K562 (cell line): ENCODE data around the gene FRAT2. TPM values are rescaled to one million over a fixed set of nuclear protein-coding genes. Genes with fewer than 3 reads are reported as not detected.
A peak's percentile ranks its signal among the peaks of the same experiment; 100 is the strongest.

Experiments
- MYNN ChIP-seq, 2 experiments: sonication (generic); formaldehyde crosslinking in 1 of 2; IDR thresholded peaks; 2 replicates each; pipeline versions ENCODE4 v1.5.0 to v1.6.1; 2016 to 2020; ENCODE audit warnings: antibody characterized with exemption in 1 of 2, missing genetic modification reagents in 1 of 2
- ZFX ChIP-seq: sonication (generic); formaldehyde crosslinking; IDR thresholded peaks from 2 replicates; pipeline ENCODE4 v1.8.0; 2022; ENCODE audit warnings: mild to moderate bottlenecking, missing genetic modification reagents, moderate library complexity
- ZNF124 ChIP-seq: sonication (generic); formaldehyde crosslinking; IDR thresholded peaks from 2 replicates; pipeline ENCODE4 v1.8.1; 2022; ENCODE audit warnings: missing genetic modification reagents
- ZNF75A ChIP-seq: fragments of 450-650 bp; formaldehyde crosslinking; IDR thresholded peaks from 2 replicates; pipeline ENCODE4 v1.4.0; 2020; ENCODE audit warnings: mild to moderate bottlenecking
- ZNF830 ChIP-seq: fragments of 250-450 bp; sonication (Bioruptor Pico); IDR thresholded peaks from 2 replicates; pipeline ENCODE4 v1.5.0; 2021; ENCODE audit warnings: mild to moderate bottlenecking
- polyA plus RNA-seq, 8 experiments: library from polyadenylated mRNA; depleted of rRNA in 4 of 8; stranded (reverse) in 5 of 8; unstranded in 3 of 8; fragments of >200 nt; fragmentation: Nextera tagmentation in 2 of 8; fragmentation: Illumina TruSeq in 1 of 8; extraction: Ambion mirVana in 2 of 8; extraction: Trizol in 1 of 8; gene quantifications; 2 replicates each; pipeline versions ENCODE4 v1.2.1 to v1.2.3, GENCODE V29; 2011 to 2014; ENCODE audit warnings: inconsistent platforms in 1 of 8, missing spikeins in 1 of 8
- total RNA-seq, 7 experiments: library from RNA; depleted of rRNA in 6 of 7; stranded (reverse); fragments of >200 nt in 6 of 7; fragmentation: Illumina TruSeq in 2 of 7; extraction: Trizol in 2 of 7; gene quantifications; 2 replicates each; pipeline versions ENCODE4 v1.2.1 to v1.2.3, GENCODE V29; 2011 to 2021; ENCODE audit warnings: low replicate concordance in 1 of 7
- TF ChIP-seq, protein P1 (sequence below), 2 experiments: fragments of 450-650 bp in 1 of 2; sonication (generic) in 1 of 2; formaldehyde crosslinking in 1 of 2; IDR thresholded peaks; 2 replicates each; pipeline versions ENCODE4 v1.7.1 to v1.9.0; 2016 to 2022; ENCODE audit warnings: inconsistent platforms in 1 of 2, mild to moderate bottlenecking in 1 of 2, missing genetic modification reagents in 1 of 2
- TF ChIP-seq, protein P2 (sequence below): fragments of 450-650 bp; IDR thresholded peaks from 2 replicates; pipeline ENCODE4 v1.7.1; 2018; ENCODE audit warnings: mild to moderate bottlenecking, low read depth; ENCODE audit not compliant: partially characterized antibody
- TF ChIP-seq, protein P3 (sequence below), 2 experiments: fragments of 450-650 bp; IDR thresholded peaks; 2 replicates each; pipeline ENCODE4 v1.6.1; 2016
- TF ChIP-seq, protein P4 (sequence below): IDR thresholded peaks from 2 replicates; pipeline ENCODE4 v1.6.1; 2011; ENCODE audit warnings: borderline replicate concordance, low read depth, mild to moderate bottlenecking, moderate library complexity, low read length; ENCODE audit not compliant: insufficient read depth, poor library complexity, severe bottlenecking

The FRAT2 gene
- total and polyA plus RNA-seq, 9 of the 15 experiments (the other 6 are each of a cell fraction or from before 2014, with no cell fraction given): 4.3 to 31.7 (median 19.5) TPM

DNA sequence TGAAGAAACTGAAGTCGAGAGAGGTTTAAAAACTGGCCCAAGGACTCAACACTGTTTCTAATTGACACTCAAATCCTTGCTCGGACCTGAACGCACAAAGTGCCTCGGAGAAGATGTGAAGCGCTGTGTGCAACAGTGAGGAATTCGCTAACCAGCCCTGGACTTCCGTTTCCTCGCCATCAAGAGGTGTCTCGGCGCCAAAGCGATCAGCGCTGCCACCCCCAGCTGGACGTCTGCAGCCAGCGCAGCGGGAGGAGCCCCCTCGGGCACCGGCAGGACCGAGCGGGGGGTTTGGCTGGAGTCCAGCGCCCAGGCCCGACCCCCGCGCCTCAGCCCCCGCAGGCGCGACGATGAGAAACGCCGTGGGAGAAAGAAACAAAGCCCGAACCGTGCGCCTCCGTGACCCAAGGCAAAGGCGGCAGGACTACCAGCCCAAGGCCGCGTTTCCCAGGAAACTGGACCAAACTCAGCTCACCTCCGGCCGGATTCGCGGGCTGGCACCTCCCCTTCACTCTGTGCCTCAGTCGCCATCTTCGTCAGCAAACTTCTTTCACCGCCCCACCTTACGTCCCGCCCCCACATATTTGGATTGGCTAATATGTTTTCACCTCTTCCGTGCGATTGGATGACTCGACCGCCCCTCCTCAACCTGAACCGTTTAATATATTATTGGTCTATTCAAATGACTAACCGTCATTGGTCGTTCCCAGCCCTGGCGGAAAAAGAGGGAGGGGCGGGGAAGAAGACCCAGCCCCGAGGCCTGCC lies 42.2 kb downstream of the FRAT2 start, which contains the start of gene ARHGAP19 (continued):
- TF ChIP-seq, protein P1, sequence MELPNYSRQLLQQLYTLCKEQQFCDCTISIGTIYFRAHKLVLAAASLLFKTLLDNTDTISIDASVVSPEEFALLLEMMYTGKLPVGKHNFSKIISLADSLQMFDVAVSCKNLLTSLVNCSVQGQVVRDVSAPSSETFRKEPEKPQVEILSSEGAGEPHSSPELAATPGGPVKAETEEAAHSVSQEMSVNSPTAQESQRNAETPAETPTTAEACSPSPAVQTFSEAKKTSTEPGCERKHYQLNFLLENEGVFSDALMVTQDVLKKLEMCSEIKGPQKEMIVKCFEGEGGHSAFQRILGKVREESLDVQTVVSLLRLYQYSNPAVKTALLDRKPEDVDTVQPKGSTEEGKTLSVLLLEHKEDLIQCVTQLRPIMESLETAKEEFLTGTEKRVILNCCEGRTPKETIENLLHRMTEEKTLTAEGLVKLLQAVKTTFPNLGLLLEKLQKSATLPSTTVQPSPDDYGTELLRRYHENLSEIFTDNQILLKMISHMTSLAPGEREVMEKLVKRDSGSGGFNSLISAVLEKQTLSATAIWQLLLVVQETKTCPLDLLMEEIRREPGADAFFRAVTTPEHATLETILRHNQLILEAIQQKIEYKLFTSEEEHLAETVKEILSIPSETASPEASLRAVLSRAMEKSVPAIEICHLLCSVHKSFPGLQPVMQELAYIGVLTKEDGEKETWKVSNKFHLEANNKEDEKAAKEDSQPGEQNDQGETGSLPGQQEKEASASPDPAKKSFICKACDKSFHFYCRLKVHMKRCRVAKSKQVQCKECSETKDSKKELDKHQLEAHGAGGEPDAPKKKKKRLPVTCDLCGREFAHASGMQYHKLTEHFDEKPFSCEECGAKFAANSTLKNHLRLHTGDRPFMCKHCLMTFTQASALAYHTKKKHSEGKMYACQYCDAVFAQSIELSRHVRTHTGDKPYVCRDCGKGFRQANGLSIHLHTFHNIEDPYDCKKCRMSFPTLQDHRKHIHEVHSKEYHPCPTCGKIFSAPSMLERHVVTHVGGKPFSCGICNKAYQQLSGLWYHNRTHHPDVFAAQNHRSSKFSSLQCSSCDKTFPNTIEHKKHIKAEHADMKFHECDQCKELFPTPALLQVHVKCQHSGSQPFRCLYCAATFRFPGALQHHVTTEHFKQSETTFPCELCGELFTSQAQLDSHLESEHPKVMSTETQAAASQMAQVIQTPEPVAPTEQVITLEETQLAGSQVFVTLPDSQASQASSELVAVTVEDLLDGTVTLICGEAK (IDR thresholded peaks at IDR 0.05): 0 out of 2 replicates have a peak, but pooled peaks have one; percentile 12
- TF ChIP-seq, protein P1 (CRISPR knock-in tag; IDR thresholded peaks at IDR 0.05): no peak
- TF ChIP-seq, protein P2, sequence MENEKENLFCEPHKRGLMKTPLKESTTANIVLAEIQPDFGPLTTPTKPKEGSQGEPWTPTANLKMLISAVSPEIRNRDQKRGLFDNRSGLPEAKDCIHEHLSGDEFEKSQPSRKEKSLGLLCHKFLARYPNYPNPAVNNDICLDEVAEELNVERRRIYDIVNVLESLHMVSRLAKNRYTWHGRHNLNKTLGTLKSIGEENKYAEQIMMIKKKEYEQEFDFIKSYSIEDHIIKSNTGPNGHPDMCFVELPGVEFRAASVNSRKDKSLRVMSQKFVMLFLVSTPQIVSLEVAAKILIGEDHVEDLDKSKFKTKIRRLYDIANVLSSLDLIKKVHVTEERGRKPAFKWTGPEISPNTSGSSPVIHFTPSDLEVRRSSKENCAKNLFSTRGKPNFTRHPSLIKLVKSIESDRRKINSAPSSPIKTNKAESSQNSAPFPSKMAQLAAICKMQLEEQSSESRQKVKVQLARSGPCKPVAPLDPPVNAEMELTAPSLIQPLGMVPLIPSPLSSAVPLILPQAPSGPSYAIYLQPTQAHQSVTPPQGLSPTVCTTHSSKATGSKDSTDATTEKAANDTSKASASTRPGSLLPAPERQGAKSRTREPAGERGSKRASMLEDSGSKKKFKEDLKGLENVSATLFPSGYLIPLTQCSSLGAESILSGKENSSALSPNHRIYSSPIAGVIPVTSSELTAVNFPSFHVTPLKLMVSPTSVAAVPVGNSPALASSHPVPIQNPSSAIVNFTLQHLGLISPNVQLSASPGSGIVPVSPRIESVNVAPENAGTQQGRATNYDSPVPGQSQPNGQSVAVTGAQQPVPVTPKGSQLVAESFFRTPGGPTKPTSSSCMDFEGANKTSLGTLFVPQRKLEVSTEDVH: no peak
- TF ChIP-seq ZFX (CRISPR knock-in tag): peak; percentile 83
- TF ChIP-seq ZNF830 (CRISPR knock-in tag): no peak
- TF ChIP-seq ZNF75A: no peak
- TF ChIP-seq ZNF124: no peak
- 0 out of 2 replicates have a peak, but pooled peaks have one; percentile 19 for TF ChIP-seq MYNN (IDR thresholded peaks at IDR 0.05)
- TF ChIP-seq MYNN (CRISPR knock-in tag; IDR thresholded peaks at IDR 0.05): no peak
- TF ChIP-seq, protein P3, sequence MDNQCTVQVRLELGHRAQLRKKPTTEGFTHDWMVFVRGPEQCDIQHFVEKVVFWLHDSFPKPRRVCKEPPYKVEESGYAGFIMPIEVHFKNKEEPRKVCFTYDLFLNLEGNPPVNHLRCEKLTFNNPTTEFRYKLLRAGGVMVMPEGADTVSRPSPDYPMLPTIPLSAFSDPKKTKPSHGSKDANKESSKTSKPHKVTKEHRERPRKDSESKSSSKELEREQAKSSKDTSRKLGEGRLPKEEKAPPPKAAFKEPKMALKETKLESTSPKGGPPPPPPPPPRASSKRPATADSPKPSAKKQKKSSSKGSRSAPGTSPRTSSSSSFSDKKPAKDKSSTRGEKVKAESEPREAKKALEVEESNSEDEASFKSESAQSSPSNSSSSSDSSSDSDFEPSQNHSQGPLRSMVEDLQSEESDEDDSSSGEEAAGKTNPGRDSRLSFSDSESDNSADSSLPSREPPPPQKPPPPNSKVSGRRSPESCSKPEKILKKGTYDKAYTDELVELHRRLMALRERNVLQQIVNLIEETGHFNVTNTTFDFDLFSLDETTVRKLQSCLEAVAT (IDR thresholded peaks at IDR 0.05): 0 out of 4 replicates have a peak, but pooled peaks have one; percentile 33 to 45
- TF ChIP-seq, protein P4, sequence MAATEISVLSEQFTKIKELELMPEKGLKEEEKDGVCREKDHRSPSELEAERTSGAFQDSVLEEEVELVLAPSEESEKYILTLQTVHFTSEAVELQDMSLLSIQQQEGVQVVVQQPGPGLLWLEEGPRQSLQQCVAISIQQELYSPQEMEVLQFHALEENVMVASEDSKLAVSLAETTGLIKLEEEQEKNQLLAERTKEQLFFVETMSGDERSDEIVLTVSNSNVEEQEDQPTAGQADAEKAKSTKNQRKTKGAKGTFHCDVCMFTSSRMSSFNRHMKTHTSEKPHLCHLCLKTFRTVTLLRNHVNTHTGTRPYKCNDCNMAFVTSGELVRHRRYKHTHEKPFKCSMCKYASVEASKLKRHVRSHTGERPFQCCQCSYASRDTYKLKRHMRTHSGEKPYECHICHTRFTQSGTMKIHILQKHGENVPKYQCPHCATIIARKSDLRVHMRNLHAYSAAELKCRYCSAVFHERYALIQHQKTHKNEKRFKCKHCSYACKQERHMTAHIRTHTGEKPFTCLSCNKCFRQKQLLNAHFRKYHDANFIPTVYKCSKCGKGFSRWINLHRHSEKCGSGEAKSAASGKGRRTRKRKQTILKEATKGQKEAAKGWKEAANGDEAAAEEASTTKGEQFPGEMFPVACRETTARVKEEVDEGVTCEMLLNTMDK: no peak
